Fibroblast of mammary gland (primary cell): Measurements from ENCODE around the gene CROCC2.

Source experiments
- DNase-seq: peaks from one replicate; pipeline ENCODE4 v3.0.0-alpha.2; 2010; ENCODE audit warnings: low read depth
- H3K4me3 ChIP-seq: 2 replicates; pipeline ENCODE4 v1.5.1; 2011; ENCODE audit warnings: low read depth, mild to moderate bottlenecking, low read length, moderate library complexity; ENCODE audit not compliant: control insufficient read depth
- CTCF ChIP-seq: conservative IDR thresholded peaks from 2 replicates; pipeline ENCODE4 v1.5.1; 2011; ENCODE audit warnings: low read depth, low read length, inconsistent platforms; ENCODE audit not compliant: control insufficient read depth, insufficient read depth

The CROCC2 gene

GRCh38 chr2:240888130-240888889, 17.8 kb upstream of the CROCC2 start:
- no peak overlapping the region for H3K4me3 ChIP-seq
- no peak for DNase-seq
- no peak for TF ChIP-seq CTCF

- no peak for DNase-seq
- TF ChIP-seq CTCF, result no peak
- no peak overlapping the region for H3K4me3 ChIP-seq
These were observed 17.1 kb upstream of the CROCC2 start for GRCh38 chr2:240888890-240889573.

DNA sequence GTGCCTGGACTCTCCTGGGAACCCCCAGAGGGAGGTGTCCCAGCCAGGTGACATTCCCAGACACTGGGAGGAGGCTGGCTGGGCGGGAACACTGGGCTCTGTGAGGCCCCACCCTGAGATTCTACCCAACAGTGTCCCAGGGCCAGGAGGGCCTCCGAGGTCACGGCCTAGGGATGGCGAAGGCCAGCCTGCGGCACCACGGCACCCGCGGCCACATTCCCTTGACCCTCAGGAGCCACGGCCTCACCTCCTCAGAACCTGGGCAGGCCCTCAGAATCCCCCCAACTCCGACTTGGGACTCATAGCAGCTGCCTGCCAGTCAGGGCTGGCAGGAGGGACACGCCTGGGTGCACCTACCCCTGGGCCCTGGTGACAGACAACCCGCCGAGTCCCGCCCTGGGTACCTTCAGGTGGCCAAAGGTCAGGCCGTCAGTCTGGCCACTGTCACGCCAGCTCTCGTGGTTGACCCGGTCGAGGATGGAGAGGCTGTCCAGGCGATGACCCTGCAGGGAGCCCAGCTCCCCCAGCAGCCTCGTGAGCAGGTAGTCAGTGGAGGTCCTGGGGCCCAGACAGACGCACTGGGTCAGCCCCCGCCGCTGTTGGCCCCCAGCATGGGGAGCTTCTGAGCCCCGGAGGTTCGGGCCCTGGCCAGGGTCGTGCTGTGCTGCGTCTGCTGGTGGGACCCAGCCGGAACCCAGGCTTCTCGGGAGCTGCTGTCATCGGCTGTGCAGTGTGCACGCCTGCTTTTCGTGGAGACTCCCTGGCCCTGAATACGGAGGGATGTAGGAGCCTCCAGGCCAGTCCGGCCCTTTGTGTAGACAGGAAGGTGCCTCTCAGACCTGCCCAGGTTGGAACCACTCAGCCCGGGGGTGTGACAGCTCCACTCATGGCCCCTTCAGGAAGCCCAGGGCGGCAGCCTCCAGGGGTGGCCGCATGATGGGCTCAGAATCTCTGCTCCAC, 16.3 kb upstream of the CROCC2 start:
- H3K4me3 ChIP-seq, result no peak overlapping the region
- no peak for TF ChIP-seq CTCF
- DNase-seq, result no peak

DNA sequence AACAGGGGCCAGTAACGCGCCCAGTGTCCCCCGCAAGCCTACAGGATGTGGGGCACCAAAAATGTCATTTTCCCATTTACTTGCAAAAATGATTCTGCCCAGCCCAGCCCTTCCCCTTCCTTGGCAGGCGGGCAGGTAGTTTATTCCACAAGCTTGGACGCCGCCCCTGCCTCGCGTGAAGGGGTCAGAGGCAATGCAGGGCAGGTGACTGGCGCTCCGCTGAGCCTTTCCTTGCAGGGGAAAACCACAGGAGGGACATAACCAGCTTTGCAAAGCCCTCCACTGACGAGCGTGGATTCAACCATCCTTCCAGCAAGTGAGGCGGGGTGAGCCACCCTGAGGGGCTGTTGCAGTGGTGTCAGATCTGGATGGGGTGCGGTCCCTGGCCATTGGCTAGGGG, 15.4 kb upstream of the CROCC2 start:
- no peak overlapping the region for H3K4me3 ChIP-seq
- TF ChIP-seq CTCF, result no peak
- DNase-seq, result no peak

DNA sequence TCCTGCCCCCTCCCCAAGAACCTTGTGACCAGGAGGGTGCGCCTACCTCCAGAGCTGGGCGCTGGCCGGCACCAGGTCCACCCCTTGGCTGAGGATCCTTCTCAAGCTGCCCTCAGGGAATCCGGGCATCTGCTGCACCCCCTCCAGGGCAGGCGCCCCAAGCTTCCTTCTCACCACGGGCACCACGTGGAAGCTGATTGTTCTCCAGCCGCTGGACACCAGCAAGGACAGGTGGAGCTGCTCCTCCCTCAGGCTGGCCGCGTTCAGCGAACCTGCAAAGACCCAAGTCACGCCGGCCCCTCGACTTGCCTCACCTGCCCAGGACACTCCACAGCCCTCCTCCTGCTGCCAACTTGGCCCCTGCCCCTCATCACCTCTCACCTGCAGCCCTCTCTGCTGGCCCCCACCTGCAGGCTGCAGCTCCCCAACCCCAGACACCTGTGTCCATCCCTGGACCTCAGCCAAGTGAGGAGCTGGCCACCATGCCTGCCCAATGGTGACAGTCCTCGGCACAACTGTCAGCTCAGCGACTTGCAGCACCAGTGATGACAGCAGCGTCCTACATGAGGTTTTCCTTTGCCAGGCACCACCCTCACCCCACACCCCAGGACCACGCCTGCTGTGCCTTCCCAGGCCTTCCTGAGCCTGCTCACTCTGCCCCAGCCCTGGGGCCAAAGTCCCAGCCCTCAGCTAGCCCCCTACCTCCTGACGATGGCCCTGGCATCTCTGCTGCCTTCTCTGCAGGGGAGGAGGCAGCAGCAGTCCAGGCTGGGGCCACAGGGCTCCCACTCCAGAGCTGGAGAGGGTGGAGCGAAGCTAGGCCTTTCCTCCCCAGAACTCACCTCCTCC, 14.4 kb upstream of the CROCC2 start:
- no peak for TF ChIP-seq CTCF

GRCh38 chr2:240892356-240892755, 13.8 kb upstream of the CROCC2 start:
- H3K4me3 ChIP-seq, result no peak overlapping the region
- no peak for TF ChIP-seq CTCF
- no peak for DNase-seq

More for the DNA sequence above, 14.4 kb upstream of the CROCC2 start:
- H3K4me3 ChIP-seq, result no peak overlapping the region
- no peak for DNase-seq
